GM12801 (cell line): ENCODE data around the gene MBD3.

Experiments
- CTCF ChIP-seq: IDR thresholded peaks from one replicate; pipeline ENCODE4 v1.5.1; 2011; ENCODE audit warnings: control low read depth; ENCODE audit not compliant: insufficient read length; ENCODE audit errors: extremely low read depth

The MBD3 gene

DNA sequence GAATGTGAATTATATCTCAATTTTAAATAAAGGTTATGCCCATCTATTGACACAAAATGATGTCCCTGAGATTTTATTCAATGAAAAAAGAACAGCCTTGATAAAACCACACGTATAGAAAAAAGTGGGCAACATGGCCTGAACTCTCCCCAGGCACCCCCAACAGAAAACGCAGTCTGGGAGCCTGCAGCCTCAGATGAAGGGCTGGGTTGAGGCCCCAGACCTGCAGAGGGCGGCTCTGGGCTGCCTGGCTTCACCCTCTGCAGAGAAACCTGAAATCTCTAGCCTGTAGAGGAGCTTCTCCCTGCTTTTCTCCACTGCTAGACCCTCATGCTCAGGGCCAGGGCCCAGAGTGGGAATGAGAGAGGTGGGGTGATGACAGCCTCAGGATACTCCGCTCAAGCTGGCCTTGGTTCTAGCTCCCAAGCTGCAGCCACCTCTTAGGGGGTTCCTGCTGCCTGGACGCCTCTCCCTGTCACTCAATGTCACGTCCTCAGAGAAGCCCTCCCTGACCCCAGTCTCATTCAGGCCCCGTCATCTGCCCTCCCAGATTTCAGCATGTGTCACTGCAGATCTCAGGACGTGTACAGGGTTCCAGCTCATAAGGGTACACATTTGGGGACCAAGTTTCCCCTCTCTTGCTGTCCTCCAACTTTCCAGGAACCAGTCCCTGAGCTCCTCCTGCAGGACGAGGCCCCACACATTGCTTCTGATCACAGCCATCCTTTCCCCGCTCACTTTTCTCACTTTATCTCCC lies 1.8 kb downstream of the MBD3 start:
- no peak for TF ChIP-seq CTCF

- no peak for TF ChIP-seq CTCF
These were observed 4.8 kb downstream of the MBD3 start for GRCh38 chr19:1587872-1588271.

- no peak for TF ChIP-seq CTCF
These were observed 7.5 kb downstream of the MBD3 start for GRCh38 chr19:1585243-1585580.

- no peak for TF ChIP-seq CTCF
These were observed 8.0 kb downstream of the MBD3 start for GRCh38 chr19:1584500-1585242.

- TF ChIP-seq CTCF: no peak
These were observed 10.5 kb downstream of the MBD3 start for GRCh38 chr19:1582201-1582600.

DNA sequence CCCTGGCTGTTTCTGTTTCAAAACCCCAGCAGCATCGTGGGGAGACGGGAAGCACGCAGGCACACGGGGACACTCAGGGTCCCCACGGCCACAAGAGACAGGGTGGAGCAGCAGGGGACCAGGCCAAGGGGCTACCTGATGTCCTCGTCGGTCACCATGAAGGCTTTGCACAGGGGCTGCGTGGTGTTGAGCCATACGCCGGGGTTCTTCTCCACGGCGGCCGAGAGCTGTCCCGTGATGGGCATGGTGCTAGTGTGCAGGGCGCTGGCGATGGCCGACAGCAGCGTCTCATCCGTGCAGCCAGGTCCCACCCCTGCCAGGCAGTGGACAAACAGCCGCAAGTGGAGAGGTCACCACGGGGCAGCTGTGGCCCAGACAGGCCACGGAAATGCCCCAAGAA lies 11.7 kb downstream of the MBD3 start:
- no peak for TF ChIP-seq CTCF

GRCh38 chr19:1580382-1580781 lies 12.3 kb downstream of the MBD3 start:
- no peak for TF ChIP-seq CTCF
